CD4-positive, alpha-beta T cell treated with Interleukin-17A for 4 hours (primary cell): ENCODE measurements around the gene EHMT1.
"Not testable (repeated sequence)": the region's sequence is repeated elsewhere in the genome, so short reads cannot be mapped to it uniquely, and the experiment has no call there.

ENCODE experiments used
- DNase-seq: peaks from one replicate; pipeline ENCODE4 v3.0.0-alpha.2; 2020; ENCODE audit warnings: mixed read lengths

The EHMT1 gene

GRCh38 chr9:137836151-137836830, 217.5 kb downstream of the EHMT1 start:
- DNase-seq, result no peak

GRCh38 chr9:137836831-137837241, 218.0 kb downstream of the EHMT1 start:
- DNase-seq, result no peak

GRCh38 chr9:137837345-137838278, 218.8 kb downstream of the EHMT1 start:
- DNase-seq, result no peak

- DNase-seq, result no peak
Observed at GRCh38 chr9:137838576-137838975, 219.8 kb downstream of the EHMT1 start.

GRCh38 chr9:137843355-137843754, 224.6 kb downstream of the EHMT1 start:
- DNase-seq, result no peak

GRCh38 chr9:137851516-137852267, 232.9 kb downstream of the EHMT1 start:
- DNase-seq, result no peak

GRCh38 chr9:137853392-137853995, 234.7 kb downstream of the EHMT1 start:
- DNase-seq, result no peak

DNA sequence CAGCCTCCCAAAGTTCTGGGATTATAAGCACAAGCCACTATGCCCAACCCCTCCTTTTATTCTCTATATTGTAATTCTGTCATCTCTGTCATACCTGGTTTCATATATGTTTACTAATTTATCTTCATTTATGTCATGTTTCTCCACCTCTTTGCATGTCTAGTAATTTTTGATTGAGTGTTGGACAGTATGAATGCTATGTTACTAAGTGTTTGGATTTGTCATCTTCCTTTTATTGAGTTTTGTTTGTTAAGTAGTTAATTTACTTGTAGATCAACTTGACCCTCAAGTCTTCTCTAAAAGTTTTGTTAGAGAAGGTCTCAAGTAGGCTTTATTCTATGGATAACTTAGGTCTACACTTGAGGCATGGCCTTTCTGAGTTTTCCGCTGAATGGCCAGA, 241.6 kb downstream of the EHMT1 start:
- no peak for DNase-seq

DNA sequence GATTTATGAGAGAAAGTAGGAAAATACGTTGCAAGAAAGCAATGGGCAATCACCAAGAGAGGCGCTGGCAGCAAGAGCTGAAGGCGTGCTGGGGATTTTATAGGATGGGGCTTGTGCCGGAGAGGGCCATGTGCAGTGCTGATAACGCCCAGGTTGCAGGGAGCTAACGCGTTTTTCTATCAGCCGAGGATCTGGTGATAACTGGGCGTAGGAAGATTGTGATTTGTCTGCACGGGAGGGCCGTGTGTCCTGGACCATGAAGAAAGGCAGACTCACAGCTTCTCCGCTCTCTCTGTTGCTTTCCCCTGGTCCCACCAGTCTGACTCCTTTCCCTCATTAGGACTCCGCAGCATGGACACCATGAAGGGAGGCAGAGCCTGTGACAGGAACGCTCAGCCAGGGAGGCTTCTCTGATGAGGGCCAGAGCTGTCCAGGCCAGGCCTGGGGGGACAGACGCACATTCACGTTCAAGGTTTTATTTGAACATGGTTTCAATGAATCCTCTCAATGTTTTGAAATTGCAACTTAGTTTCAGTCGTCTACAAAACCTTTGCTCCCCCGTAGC, 246.9 kb downstream of the EHMT1 start:
- DNase-seq, result no peak

DNA sequence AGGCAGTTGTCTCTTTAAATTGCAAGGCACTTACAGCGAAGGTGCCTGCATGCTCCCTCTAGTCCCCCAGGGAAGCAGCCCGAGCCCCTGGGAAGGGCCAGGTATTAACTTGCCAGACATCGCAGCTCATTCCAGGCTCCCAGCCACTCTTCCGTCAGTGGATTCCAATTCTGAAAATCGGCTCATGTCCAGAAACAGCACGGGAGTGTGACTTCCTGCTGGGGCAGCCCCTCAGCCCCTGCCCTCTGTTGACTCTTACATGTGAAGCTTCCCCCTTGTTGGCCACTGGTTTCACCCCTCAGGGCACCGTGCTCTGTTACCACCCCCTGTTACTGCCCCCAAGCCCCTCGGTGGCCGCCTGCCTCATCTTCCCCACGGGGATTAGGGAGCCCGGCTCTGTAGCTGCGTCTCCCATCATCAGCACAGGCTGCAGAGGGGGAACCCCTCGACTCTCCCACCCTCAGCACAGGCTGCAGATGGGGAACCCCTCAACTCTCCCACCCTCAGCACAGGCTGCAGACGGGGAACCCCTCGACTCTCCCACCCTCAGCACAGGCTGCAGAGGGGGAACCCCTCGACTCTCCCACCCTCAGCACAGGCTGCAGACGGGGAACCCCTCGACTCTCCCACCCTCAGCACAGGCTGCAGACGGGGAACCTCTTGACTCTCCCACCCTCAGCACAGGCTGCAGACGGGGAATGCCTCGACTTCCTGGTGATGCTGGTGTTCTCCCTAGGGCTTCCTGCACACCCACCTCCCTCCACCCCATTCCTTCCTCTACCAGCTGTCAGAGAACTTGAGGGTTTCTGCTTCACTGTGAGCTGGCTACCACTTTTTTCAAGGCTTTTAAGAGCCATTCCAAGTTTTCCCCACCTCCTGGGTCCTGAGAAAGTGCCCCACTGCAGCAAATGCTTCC, 247.7 kb downstream of the EHMT1 start:
- no peak for DNase-seq

GRCh38 chr9:137870432-137870831, 251.6 kb downstream of the EHMT1 start:
- no peak for DNase-seq

DNA sequence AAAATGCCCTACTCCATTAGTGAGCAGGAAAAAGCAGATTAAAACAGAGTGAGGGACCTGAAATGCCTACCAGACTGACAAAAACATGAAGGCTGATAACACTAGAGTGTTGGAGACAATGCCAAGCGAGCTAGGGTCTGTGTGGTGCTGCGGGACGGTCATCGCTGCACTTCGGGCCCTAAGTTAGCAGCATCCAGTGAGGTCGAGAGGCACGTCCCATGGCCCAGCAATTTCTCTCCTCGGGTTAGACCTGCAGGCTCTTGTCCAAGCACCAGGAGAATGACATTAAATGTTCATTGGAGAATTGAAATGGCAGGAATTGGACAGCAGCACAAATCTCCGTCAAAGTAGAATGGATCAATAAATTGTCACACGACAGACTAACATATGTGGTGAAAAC, 253.5 kb downstream of the EHMT1 start:
- DNase-seq, result no peak

GRCh38 chr9:137873408-137873807, 254.6 kb downstream of the EHMT1 start:
- no peak for DNase-seq

DNA sequence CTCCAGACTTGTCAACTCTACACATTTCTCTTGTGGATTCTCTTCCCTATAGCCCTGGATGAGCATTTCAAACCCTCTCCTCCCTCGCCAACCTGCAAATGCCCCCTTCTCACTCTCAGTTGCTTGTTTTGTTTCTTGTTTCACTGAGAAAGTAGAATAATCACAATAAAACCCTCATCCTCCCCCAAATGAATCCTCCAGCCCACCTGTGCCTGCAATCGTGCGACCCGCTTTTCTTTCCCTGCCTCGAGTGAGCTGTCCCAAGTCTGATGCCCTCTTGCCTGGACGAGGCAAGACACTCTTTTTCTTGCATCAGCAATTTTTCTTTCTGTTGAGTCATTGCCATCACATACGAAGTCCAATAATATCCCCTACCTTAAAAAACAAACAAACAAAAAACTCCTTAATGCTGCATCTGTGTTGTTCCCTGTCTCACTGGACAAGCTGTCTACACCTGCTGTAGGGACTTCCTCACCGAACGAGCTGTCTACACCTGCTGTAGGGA, 255.1 kb downstream of the EHMT1 start:
- DNase-seq, result no peak

DNA sequence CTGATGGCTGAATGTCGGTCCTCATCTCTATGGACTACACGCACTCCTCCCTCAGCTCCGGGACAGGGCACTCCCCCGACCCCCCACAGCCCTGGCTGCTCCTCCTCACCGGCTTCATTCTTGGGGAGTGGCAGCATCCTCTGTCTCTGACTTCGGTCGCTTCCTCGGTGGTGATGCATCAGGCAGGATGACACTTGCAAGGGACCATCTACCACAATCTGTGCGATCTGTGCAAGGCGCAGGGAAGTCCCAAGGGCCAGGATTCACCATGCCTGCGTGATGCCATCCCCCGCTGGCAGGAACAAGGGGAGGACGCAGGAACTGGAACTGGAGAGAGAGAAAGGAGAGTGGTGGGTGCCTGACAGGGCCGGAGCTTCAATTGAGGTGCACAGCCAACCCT, 256.5 kb downstream of the EHMT1 start:
- no peak for DNase-seq

DNA sequence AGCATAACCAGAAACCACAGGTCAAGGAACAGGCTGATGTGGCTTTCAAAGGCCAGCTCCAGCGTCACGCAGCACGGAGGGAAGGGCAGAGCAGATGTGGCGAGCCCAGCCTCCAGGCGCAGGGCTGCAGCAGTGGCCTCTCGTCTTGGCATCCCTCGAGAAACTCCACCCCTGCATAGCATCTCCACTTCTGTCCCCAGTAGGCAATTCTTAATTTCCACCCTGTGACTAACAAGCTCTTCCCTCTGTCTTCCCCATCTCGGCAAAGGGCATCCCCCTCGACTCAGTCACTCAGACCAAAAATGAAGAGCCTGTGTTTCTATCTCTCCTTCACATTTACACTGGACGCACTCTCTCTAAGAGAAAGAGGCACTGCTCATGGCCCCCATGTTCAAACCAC, 257.0 kb downstream of the EHMT1 start:
- no peak for DNase-seq

DNA sequence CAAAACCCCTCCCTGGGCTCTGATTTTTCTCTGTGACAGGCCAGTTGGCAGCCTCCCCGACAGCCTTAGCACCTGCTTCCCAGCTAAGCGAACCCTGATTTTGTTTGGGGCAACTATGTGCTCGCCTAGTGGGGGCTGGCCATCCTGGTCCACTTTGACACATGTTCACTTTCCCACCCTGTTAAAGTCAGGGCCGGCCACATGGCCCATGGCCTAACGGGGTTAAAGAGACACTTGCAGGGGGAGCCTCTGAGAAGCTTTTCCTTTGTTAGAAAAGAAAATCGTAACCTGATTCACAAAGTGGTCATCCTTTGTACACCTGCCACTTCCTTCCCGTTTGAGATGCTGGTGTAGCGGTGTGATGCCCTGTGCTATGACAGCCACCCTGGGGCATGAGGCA, 257.5 kb downstream of the EHMT1 start:
- DNase-seq, result no peak

- no peak for DNase-seq
Observed at GRCh38 chr9:137876781-137877386, 258.1 kb downstream of the EHMT1 start.

- not testable (repeated sequence) for DNase-seq
Observed at GRCh38 chr9:137877506-137878122, 258.8 kb downstream of the EHMT1 start, which contains the start of gene CACNA1B. TSS of gene CACNA1B (plus strand) at chr9:137877782. CDS start at chr9:137877934, 152 bp downstream.
